ENCODE measurements around the gene SLC25A21.

SLC25A21 gene

GRCh38 chr14:36834293-36834692, 338.1 kb downstream of the SLC25A21 start:
- Histone ChIP-seq H3K9me3 (ENCODE audit: control insufficient read depth, insufficient read depth, low read length) (no peaks in the 10 kb centered on the region), H4K20me1 (ENCODE audit: control insufficient read depth, insufficient read depth, low read depth, low read length) (no peaks in the 10 kb centered on the region), H3K4me2 (ENCODE audit: low read length) (no peak overlapping the region), H3K79me2 (ENCODE audit: control insufficient read depth, low read length) (no peaks in the 10 kb centered on the region), H3F3A (ENCODE audit: control insufficient read depth, insufficient read depth) (no peaks in the 10 kb centered on the region), H3K27ac (ENCODE audit: low read depth, low read length) (no peak overlapping the region), H3K4me1 (ENCODE audit: control insufficient read depth, low read length) (no peaks in the 10 kb centered on the region), H3K4me3 (ENCODE audit: low read length) (no peak overlapping the region), H3K9me2 (replicated peaks; ENCODE audit: control insufficient read depth, low read length) (no peaks in the 10 kb centered on the region), H3K27me3 (ENCODE audit: control insufficient read depth, low read length) (no peaks in the 10 kb centered on the region), H3K36me3 (ENCODE audit: control insufficient read depth, low read length) (no peaks in the 10 kb centered on the region)
- TF ChIP-seq CTCF (IDR thresholded peaks at IDR 0.05; ENCODE audit: low read depth, low read length, poor library complexity, severe bottlenecking) (no peak), EZH2phosphoT487 (IDR thresholded peaks at IDR 0.05; ENCODE audit: borderline replicate concordance, low read length) (no peak)

- Histone ChIP-seq H3F3A (ENCODE audit: control insufficient read depth, insufficient read depth) (no peaks in the 10 kb centered on the region), H3K79me2 (ENCODE audit: control insufficient read depth, low read length) (no peaks in the 10 kb centered on the region), H3K9me3 (ENCODE audit: control insufficient read depth, insufficient read depth, low read length) (no peaks in the 10 kb centered on the region), H3K4me2 (ENCODE audit: low read length) (no peak overlapping the region), H4K20me1 (ENCODE audit: control insufficient read depth, insufficient read depth, low read depth, low read length) (no peaks in the 10 kb centered on the region), H3K27me3 (ENCODE audit: control insufficient read depth, low read length) (no peaks in the 10 kb centered on the region), H3K4me1 (ENCODE audit: control insufficient read depth, low read length) (no peaks in the 10 kb centered on the region), H3K36me3 (ENCODE audit: control insufficient read depth, low read length) (no peaks in the 10 kb centered on the region), H3K4me3 (ENCODE audit: low read length) (no peak overlapping the region), H3K9me2 (replicated peaks; ENCODE audit: control insufficient read depth, low read length) (no peaks in the 10 kb centered on the region), H3K27ac (ENCODE audit: low read depth, low read length) (no peak overlapping the region)
- no peak for TF ChIP-seq EZH2phosphoT487 (IDR thresholded peaks at IDR 0.05; ENCODE audit: borderline replicate concordance, low read length)
- TF ChIP-seq CTCF (IDR thresholded peaks at IDR 0.05; ENCODE audit: low read depth, low read length, poor library complexity, severe bottlenecking): no peak
Measured at GRCh38 chr14:36829547-36829946, 342.9 kb downstream of the SLC25A21 start.

GRCh38 chr14:36827861-36828260, 344.5 kb downstream of the SLC25A21 start:
- Histone ChIP-seq H3K4me3 (ENCODE audit: low read length) (no peak overlapping the region), H3F3A (ENCODE audit: control insufficient read depth, insufficient read depth) (no peaks in the 10 kb centered on the region), H3K9me2 (replicated peaks; ENCODE audit: control insufficient read depth, low read length) (no peaks in the 10 kb centered on the region), H3K27me3 (ENCODE audit: control insufficient read depth, low read length) (no peaks in the 10 kb centered on the region), H3K36me3 (ENCODE audit: control insufficient read depth, low read length) (no peaks in the 10 kb centered on the region), H4K20me1 (ENCODE audit: control insufficient read depth, insufficient read depth, low read depth, low read length) (no peaks in the 10 kb centered on the region), H3K79me2 (ENCODE audit: control insufficient read depth, low read length) (no peaks in the 10 kb centered on the region), H3K27ac (ENCODE audit: low read depth, low read length) (no peak overlapping the region), H3K4me2 (ENCODE audit: low read length) (no peak overlapping the region), H3K4me1 (ENCODE audit: control insufficient read depth, low read length) (no peaks in the 10 kb centered on the region), H3K9me3 (ENCODE audit: control insufficient read depth, insufficient read depth, low read length) (no peaks in the 10 kb centered on the region)
- TF ChIP-seq CTCF (IDR thresholded peaks at IDR 0.05; ENCODE audit: low read depth, low read length, poor library complexity, severe bottlenecking) (no peak), EZH2phosphoT487 (IDR thresholded peaks at IDR 0.05; ENCODE audit: borderline replicate concordance, low read length) (no peak)

GRCh38 chr14:36826614-36827013, 345.8 kb downstream of the SLC25A21 start:
- Histone ChIP-seq H3K27ac (ENCODE audit: low read depth, low read length) (no peak overlapping the region), H3K4me2 (ENCODE audit: low read length) (no peak overlapping the region), H3K79me2 (ENCODE audit: control insufficient read depth, low read length) (no peaks in the 10 kb centered on the region), H4K20me1 (ENCODE audit: control insufficient read depth, insufficient read depth, low read depth, low read length) (no peaks in the 10 kb centered on the region), H3K9me3 (ENCODE audit: control insufficient read depth, insufficient read depth, low read length) (no peaks in the 10 kb centered on the region), H3K9me2 (replicated peaks; ENCODE audit: control insufficient read depth, low read length) (no peaks in the 10 kb centered on the region), H3K4me3 (ENCODE audit: low read length) (no peak overlapping the region), H3K4me1 (ENCODE audit: control insufficient read depth, low read length) (no peaks in the 10 kb centered on the region), H3F3A (ENCODE audit: control insufficient read depth, insufficient read depth) (no peaks in the 10 kb centered on the region), H3K36me3 (ENCODE audit: control insufficient read depth, low read length) (no peaks in the 10 kb centered on the region), H3K27me3 (ENCODE audit: control insufficient read depth, low read length) (no peaks in the 10 kb centered on the region)
- TF ChIP-seq EZH2phosphoT487 (IDR thresholded peaks at IDR 0.05; ENCODE audit: borderline replicate concordance, low read length): no peak
- no peak for TF ChIP-seq CTCF (IDR thresholded peaks at IDR 0.05; ENCODE audit: low read depth, low read length, poor library complexity, severe bottlenecking)

All from DOHH2 (cell line).